Measurements from ENCODE around the gene CCDC188.

CCDC188 gene

DNA sequence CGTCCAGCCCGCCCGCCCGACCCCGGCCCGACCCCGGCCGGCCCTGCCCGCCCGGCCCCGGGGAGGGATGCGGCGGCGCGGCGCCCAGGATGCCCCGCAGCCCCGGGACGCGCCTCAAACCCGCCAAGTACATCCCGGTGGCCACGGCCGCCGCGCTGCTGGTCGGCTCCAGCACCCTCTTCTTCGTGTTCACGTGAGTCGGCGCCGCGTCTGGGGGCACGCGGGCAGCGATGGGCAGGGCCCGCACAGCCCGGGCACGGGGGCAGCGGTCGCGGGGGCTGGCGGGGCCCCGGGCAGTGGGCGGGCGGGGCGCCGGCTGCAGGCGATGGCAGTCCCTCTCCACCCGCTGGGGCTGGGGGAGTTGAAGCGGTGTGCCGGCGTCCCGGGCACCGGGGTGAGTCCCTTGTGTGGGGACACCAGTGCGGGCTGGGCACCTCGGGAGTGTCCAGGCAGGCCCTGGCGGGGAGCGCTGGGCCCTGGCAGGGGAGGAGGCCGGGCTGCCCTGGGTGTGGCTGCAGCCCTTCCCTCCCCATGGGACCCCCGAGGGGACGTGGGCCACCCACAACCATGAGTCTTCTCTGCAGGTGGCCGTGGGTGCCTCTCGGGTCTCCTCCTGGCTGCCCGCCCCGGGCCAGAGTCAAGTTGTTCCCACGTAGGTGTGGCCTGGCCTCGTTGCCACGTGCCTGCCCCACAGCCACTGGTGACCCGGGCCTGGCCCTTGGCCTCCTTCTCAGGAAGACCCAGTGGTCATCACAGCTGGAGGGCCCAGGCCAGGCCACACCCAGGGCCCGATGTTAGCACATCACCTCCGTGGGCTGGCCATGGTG is 18.8 kb downstream of the CCDC188 start:
- peaks cover 34% of the 10 kb centered on the region for H3K4me1 ChIP-seq (ENCODE audit: insufficient read depth, low read length)
- H2AFZ ChIP-seq (ENCODE audit: low read depth, low read length): peak overlapping the region; percentile 68

DNA sequence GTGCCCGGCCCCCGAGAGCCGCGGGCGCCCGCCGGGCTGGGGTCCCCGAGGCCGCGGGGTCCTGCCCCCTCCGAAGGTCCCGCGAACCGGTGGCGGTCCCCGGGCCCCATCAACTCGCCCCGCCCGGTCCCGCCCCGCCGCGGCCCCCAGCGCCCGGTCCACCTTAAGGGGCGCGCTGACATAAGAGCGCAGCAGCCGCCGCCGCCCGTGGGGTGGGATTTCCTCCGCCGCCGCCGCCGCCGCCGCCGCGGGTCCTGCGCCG is 19.3 kb downstream of the CCDC188 start, which contains the start of gene ZDHHC8:
ZDHHC8 (plus strand) TSS at position 208 of the 262 bp plus-strand sequence. CDS start 144 bp downstream, outside the sequence.
- Histone ChIP-seq H3K4me3 (ENCODE audit: low read depth in 1 of 2, low read length in 2 of 2) (peak within 1 kb of the TSS; percentile 92 to 93), H3K9ac (ENCODE audit: low read depth, low read length) (peak within 1 kb of the TSS; percentile 94), H4K20me1 (ENCODE audit: insufficient read depth, low read length) (peaks cover 71% of the 10 kb centered on the region), H3K27me3 (ENCODE audit: insufficient read depth, low read length, poor library complexity) (no peaks in the 10 kb centered on the region), H3K4me2 (ENCODE audit: insufficient read depth, low read length) (peak within 1 kb of the TSS; percentile 92), H2AFZ (ENCODE audit: low read depth, low read length) (peak within 1 kb of the TSS; percentile 93), H3K9me3 (ENCODE audit: insufficient read depth, low read length, severe bottlenecking) (no peaks in the 10 kb centered on the region), H3K27ac (ENCODE audit: low read length) (peak within 1 kb of the TSS; percentile 72), H3K36me3 (ENCODE audit: insufficient read depth, low read length) (peaks cover 15% of the 10 kb centered on the region), H3K79me2 (ENCODE audit: insufficient read depth, low read length) (peaks cover 47% of the 10 kb centered on the region), H3K4me1 (ENCODE audit: insufficient read depth, low read length) (peaks cover 34% of the 10 kb centered on the region)
- DNase-seq (peak; percentile 50), ATAC-seq (ENCODE audit: insufficient read depth, low read depth) (peak; percentile 52)
- no peak for TF ChIP-seq EZH2 (IDR thresholded peaks at IDR 0.05; ENCODE audit: borderline replicate concordance, low read depth, low read length, severe bottlenecking)
- TF ChIP-seq, protein P1, sequence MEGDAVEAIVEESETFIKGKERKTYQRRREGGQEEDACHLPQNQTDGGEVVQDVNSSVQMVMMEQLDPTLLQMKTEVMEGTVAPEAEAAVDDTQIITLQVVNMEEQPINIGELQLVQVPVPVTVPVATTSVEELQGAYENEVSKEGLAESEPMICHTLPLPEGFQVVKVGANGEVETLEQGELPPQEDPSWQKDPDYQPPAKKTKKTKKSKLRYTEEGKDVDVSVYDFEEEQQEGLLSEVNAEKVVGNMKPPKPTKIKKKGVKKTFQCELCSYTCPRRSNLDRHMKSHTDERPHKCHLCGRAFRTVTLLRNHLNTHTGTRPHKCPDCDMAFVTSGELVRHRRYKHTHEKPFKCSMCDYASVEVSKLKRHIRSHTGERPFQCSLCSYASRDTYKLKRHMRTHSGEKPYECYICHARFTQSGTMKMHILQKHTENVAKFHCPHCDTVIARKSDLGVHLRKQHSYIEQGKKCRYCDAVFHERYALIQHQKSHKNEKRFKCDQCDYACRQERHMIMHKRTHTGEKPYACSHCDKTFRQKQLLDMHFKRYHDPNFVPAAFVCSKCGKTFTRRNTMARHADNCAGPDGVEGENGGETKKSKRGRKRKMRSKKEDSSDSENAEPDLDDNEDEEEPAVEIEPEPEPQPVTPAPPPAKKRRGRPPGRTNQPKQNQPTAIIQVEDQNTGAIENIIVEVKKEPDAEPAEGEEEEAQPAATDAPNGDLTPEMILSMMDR (IDR thresholded peaks at IDR 0.05; ENCODE audit: borderline replicate concordance, extremely low read depth, low read length, poor library complexity, severe bottlenecking): no peak

More for the DNA sequence above, 18.8 kb downstream of the CCDC188 start:
- H4K20me1 ChIP-seq (ENCODE audit: insufficient read depth, low read length): peaks cover 74% of the 10 kb centered on the region
- H3K4me2 ChIP-seq (ENCODE audit: insufficient read depth, low read length): peak overlapping the region; percentile 92
- H3K27ac ChIP-seq (ENCODE audit: low read length): peak overlapping the region; percentile 46
- peak overlapping the region; percentile 83 to 93; a peak in 3 of 4 replicates for H3K4me3 ChIP-seq (ENCODE audit: low read depth in 1 of 2, low read length in 2 of 2)
- peaks cover 11% of the 10 kb centered on the region for H3K36me3 ChIP-seq (ENCODE audit: insufficient read depth, low read length)
- no peaks in the 10 kb centered on the region for H3K27me3 ChIP-seq (ENCODE audit: insufficient read depth, low read length, poor library complexity)
- no peak for ATAC-seq (ENCODE audit: insufficient read depth, low read depth)
- H3K9me3 ChIP-seq (ENCODE audit: insufficient read depth, low read length, severe bottlenecking): no peaks in the 10 kb centered on the region
- H3K9ac ChIP-seq (ENCODE audit: low read depth, low read length): peak overlapping the region; percentile 94
- TF ChIP-seq, protein P1 (IDR thresholded peaks at IDR 0.05; ENCODE audit: borderline replicate concordance, extremely low read depth, low read length, poor library complexity, severe bottlenecking): no peak
- TF ChIP-seq EZH2 (IDR thresholded peaks at IDR 0.05; ENCODE audit: borderline replicate concordance, low read depth, low read length, severe bottlenecking): no peak
- H3K79me2 ChIP-seq (ENCODE audit: insufficient read depth, low read length): peaks cover 51% of the 10 kb centered on the region
- no peak for DNase-seq

DNA sequence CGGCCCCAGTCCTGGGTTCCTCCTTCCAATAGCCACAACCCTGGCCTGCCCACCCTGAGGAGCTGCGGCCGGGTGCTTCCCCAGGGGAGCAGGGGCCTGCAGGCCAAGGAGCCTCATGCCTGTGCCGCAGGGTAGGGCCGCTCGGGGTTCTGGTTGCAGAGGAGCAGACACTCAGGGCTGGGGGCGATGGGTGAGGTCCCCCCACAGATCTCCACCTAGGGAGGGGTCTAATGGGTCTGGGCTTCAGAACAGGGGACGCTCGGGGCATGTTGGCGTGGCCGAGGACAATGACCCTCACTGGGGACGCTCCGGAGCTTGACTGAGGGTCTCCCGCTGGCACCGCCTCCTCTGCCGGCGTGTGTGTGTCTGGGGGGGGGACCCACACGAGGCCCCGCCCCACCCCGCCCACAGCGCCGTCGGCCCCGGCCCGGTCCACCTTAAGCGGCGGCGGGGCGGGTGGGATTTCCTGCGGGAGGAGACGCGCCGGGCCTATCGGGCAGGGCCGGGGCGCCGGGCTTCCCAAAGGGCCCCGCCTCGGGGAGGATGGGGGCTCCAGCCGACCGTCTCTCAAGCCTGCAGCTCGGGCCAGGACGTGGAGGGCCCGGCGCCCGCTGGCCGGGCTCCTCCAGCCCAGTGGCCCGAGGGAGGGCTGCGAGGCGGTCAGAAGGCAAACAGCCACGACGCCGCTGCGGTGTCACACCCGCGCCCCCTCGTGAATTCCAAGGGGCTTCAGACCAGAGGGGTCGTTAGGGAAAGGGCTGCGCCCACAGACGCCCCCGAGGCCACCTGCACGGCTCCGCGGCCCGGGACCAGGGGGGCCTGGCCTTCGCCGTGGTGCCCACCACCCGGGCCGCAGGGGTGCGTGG is 19.9 kb downstream of the CCDC188 start:
- no peaks in the 10 kb centered on the region for H3K27me3 ChIP-seq (ENCODE audit: insufficient read depth, low read length, poor library complexity)
- peak overlapping the region; percentile 91 for H3K4me2 ChIP-seq (ENCODE audit: insufficient read depth, low read length)
- TF ChIP-seq, protein P1 (IDR thresholded peaks at IDR 0.05; ENCODE audit: borderline replicate concordance, extremely low read depth, low read length, poor library complexity, severe bottlenecking): no peak
- TF ChIP-seq EZH2 (IDR thresholded peaks at IDR 0.05; ENCODE audit: borderline replicate concordance, low read depth, low read length, severe bottlenecking): no peak
- peak overlapping the region; percentile 93 for H2AFZ ChIP-seq (ENCODE audit: low read depth, low read length)
- H3K27ac ChIP-seq (ENCODE audit: low read length): peak overlapping the region; percentile 72
- peaks cover 34% of the 10 kb centered on the region for H3K4me1 ChIP-seq (ENCODE audit: insufficient read depth, low read length)
- DNase-seq (peak; percentile 85), ATAC-seq (ENCODE audit: insufficient read depth, low read depth) (peak; percentile 85)
- H3K36me3 ChIP-seq (ENCODE audit: insufficient read depth, low read length): peaks cover 21% of the 10 kb centered on the region
- peak overlapping the region; percentile 94 for H3K9ac ChIP-seq (ENCODE audit: low read depth, low read length)
- peaks cover 71% of the 10 kb centered on the region for H4K20me1 ChIP-seq (ENCODE audit: insufficient read depth, low read length)
- H3K4me3 ChIP-seq (ENCODE audit: low read depth in 1 of 2, low read length in 2 of 2): peak overlapping the region; percentile 91 to 92
- H3K79me2 ChIP-seq (ENCODE audit: insufficient read depth, low read length): peaks cover 42% of the 10 kb centered on the region
- H3K9me3 ChIP-seq (ENCODE audit: insufficient read depth, low read length, severe bottlenecking): no peaks in the 10 kb centered on the region
